GM10266 (cell line): ENCODE data around the gene MBD4.
"Not testable (repeated sequence)": the region's sequence is repeated elsewhere in the genome, so short reads cannot be mapped to it uniquely, and the experiment has no call there.

Experiments
- DNase-seq: peaks from one replicate; pipeline ENCODE4 v3.0.0; 2012; ENCODE audit errors: extremely low spot score
- CTCF ChIP-seq: IDR thresholded peaks from 2 replicates; pipeline ENCODE4 v1.5.1; 2012; ENCODE audit warnings: mild to moderate bottlenecking, low read depth; ENCODE audit not compliant: control insufficient read depth, insufficient read depth; ENCODE audit errors: missing control alignments

Gene MBD4

DNA sequence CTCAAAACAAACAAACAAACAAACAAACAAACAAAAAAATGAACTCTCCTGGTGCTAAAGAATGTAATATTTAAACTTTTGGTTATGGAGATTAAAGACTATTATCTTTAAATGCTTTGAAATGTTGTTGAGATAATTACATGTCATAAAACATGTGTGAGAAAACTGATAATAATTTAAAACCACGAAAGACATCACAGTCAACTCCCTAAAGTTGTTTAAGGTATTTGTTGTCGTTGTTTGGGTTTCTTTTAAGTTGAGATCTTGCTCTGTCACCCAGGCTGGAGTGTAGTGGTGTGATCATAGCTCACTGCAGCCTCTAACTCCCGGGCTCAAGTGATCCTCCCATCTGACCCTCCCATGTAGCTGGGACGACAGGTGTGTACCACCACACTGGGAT lies 23.3 kb downstream of the MBD4 start:
- DNase-seq = no peak
- TF ChIP-seq CTCF = no peak

DNA sequence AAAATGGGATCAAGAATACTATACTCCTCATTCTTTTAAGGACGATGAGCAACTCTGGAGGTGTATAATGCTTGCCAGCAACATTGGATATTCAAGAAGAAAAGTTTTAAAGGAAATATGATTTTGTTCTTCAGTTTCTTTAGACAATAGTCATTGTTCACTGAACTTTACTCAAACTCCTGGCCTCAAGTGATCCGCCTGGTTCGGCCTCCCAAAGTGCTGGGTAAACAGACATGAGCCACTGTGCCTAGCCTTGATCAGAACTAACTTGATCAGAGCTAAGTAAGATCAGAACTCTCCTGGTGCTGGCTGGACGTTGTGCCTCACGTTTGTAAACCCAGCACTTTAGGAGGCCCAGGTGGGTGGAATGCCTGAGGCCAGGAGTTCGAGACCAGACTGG lies 23.9 kb downstream of the MBD4 start:
- no peak for DNase-seq
- no peak for TF ChIP-seq CTCF

GRCh38 chr3:129415378-129415777 lies 24.4 kb downstream of the MBD4 start:
- no peak for TF ChIP-seq CTCF
- no peak for DNase-seq

GRCh38 chr3:129413687-129414506 lies 25.9 kb downstream of the MBD4 start:
- DNase-seq = peak; percentile 52
- no peak for TF ChIP-seq CTCF

GRCh38 chr3:129413238-129413637 lies 26.5 kb downstream of the MBD4 start:
- DNase-seq = not testable (repeated sequence)

- TF ChIP-seq CTCF = no peak
- no peak for DNase-seq
Observed at GRCh38 chr3:129412542-129413198, 27.1 kb downstream of the MBD4 start.

- no peak for TF ChIP-seq CTCF
- DNase-seq = no peak
Observed at GRCh38 chr3:129410971-129411370, 28.8 kb downstream of the MBD4 start.

DNA sequence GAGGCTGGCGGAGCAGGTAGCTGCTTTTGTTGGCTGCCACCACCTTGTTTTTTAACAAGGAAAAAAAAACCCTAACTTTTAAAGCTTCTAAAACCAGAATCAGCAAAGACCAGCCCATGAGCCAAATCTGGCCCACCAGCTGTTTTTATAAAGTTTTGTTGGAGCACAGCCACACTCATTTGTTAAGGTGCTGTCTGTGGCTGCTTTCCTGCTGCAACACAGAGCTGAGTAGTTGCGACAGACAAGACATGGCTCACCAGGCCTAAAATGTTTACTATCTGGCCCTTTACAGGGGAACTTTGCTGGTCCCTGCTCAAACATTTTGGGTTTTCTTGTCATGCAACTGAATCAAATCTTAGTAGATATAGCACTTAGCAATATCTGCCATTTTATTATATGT lies 30.2 kb downstream of the MBD4 start:
- TF ChIP-seq CTCF = no peak
- no peak for DNase-seq
